GM12878 (cell line): ENCODE data around the gene SLC22A4.

ENCODE experiments used
- ATF2 ChIP-seq: IDR thresholded peaks from 2 replicates; pipeline ENCODE4 v1.6.1; 2012; ENCODE audit warnings: low read length, inconsistent platforms
- CREM ChIP-seq: IDR thresholded peaks from 2 replicates; pipeline ENCODE4 v1.6.1; 2014; ENCODE audit warnings: antibody characterized with exemption, low read depth
- HDAC2 ChIP-seq: fragments of 200-600 bp; sonication (generic); IDR thresholded peaks from 2 replicates; pipeline ENCODE4 v1.6.1; 2017
- HDGF ChIP-seq: fragments of 450-650 bp; IDR thresholded peaks from 2 replicates; pipeline ENCODE4 v1.6.1; 2016; ENCODE audit warnings: antibody characterized with exemption
- POLR2A ChIP-seq: IDR thresholded peaks from 2 replicates; pipeline ENCODE4 v1.6.1; 2011; ENCODE audit warnings: low read depth, mild to moderate bottlenecking, low read length
- RAD21 ChIP-seq: IDR thresholded peaks from 2 replicates; pipeline ENCODE4 v1.6.1; 2011; ENCODE audit warnings: mild to moderate bottlenecking, low read depth, low read length, moderate library complexity; ENCODE audit not compliant: insufficient read depth
- SUZ12 ChIP-seq: fragments of 200-600 bp; sonication (generic); IDR thresholded peaks from one replicate; pipeline ENCODE4 v1.6.1; 2018; ENCODE audit warnings: antibody characterized with exemption, mild to moderate bottlenecking; ENCODE audit not compliant: unreplicated experiment
- TF ChIP-seq, protein P1 (sequence below), 3 experiments: IDR thresholded peaks in 2 of 3; conservative IDR thresholded peaks in 1 of 3; 2 replicates each; pipeline ENCODE4 v1.5.1; 2011; ENCODE audit warnings: low read depth in 3 of 3, low read length in 3 of 3, mild to moderate bottlenecking in 3 of 3, control low read depth in 2 of 3, moderate library complexity in 2 of 3, inconsistent platforms in 1 of 3, mixed read lengths in 1 of 3; ENCODE audit not compliant: control insufficient read depth in 2 of 3, insufficient read depth in 1 of 3; ENCODE audit errors: extremely low read depth in 1 of 3
- TF ChIP-seq, protein P2 (sequence below): fragments of 450-650 bp; conservative IDR thresholded peaks from 2 replicates; pipeline ENCODE4 v1.6.1; 2017; ENCODE audit warnings: mild to moderate bottlenecking, moderate library complexity
- TF ChIP-seq, protein P3 (sequence below): IDR thresholded peaks from 2 replicates; pipeline ENCODE4 v1.6.1; 2012; ENCODE audit warnings: mild to moderate bottlenecking, low read depth, low read length

- TF ChIP-seq, protein P1, sequence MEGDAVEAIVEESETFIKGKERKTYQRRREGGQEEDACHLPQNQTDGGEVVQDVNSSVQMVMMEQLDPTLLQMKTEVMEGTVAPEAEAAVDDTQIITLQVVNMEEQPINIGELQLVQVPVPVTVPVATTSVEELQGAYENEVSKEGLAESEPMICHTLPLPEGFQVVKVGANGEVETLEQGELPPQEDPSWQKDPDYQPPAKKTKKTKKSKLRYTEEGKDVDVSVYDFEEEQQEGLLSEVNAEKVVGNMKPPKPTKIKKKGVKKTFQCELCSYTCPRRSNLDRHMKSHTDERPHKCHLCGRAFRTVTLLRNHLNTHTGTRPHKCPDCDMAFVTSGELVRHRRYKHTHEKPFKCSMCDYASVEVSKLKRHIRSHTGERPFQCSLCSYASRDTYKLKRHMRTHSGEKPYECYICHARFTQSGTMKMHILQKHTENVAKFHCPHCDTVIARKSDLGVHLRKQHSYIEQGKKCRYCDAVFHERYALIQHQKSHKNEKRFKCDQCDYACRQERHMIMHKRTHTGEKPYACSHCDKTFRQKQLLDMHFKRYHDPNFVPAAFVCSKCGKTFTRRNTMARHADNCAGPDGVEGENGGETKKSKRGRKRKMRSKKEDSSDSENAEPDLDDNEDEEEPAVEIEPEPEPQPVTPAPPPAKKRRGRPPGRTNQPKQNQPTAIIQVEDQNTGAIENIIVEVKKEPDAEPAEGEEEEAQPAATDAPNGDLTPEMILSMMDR (IDR thresholded peaks at IDR 0.05 in 2 of 3, conservative IDR thresholded peaks at IDR 0.05 in 1 of 3; ENCODE audit: control insufficient read depth in 2 of 3, extremely low read depth in 1 of 3, insufficient read depth in 1 of 3, low read depth in 3 of 3, low read length in 3 of 3) = no peak
- TF ChIP-seq HDGF = no peak
- no peak for TF ChIP-seq ATF2
- TF ChIP-seq SUZ12 = no peak
- TF ChIP-seq RAD21 = no peak
- TF ChIP-seq CREM = no peak
- TF ChIP-seq HDAC2 = no peak
- TF ChIP-seq, protein P2, sequence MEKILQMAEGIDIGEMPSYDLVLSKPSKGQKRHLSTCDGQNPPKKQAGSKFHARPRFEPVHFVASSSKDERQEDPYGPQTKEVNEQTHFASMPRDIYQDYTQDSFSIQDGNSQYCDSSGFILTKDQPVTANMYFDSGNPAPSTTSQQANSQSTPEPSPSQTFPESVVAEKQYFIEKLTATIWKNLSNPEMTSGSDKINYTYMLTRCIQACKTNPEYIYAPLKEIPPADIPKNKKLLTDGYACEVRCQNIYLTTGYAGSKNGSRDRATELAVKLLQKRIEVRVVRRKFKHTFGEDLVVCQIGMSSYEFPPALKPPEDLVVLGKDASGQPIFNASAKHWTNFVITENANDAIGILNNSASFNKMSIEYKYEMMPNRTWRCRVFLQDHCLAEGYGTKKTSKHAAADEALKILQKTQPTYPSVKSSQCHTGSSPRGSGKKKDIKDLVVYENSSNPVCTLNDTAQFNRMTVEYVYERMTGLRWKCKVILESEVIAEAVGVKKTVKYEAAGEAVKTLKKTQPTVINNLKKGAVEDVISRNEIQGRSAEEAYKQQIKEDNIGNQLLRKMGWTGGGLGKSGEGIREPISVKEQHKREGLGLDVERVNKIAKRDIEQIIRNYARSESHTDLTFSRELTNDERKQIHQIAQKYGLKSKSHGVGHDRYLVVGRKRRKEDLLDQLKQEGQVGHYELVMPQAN = no peak
- no peak for TF ChIP-seq POLR2A
- TF ChIP-seq, protein P3, sequence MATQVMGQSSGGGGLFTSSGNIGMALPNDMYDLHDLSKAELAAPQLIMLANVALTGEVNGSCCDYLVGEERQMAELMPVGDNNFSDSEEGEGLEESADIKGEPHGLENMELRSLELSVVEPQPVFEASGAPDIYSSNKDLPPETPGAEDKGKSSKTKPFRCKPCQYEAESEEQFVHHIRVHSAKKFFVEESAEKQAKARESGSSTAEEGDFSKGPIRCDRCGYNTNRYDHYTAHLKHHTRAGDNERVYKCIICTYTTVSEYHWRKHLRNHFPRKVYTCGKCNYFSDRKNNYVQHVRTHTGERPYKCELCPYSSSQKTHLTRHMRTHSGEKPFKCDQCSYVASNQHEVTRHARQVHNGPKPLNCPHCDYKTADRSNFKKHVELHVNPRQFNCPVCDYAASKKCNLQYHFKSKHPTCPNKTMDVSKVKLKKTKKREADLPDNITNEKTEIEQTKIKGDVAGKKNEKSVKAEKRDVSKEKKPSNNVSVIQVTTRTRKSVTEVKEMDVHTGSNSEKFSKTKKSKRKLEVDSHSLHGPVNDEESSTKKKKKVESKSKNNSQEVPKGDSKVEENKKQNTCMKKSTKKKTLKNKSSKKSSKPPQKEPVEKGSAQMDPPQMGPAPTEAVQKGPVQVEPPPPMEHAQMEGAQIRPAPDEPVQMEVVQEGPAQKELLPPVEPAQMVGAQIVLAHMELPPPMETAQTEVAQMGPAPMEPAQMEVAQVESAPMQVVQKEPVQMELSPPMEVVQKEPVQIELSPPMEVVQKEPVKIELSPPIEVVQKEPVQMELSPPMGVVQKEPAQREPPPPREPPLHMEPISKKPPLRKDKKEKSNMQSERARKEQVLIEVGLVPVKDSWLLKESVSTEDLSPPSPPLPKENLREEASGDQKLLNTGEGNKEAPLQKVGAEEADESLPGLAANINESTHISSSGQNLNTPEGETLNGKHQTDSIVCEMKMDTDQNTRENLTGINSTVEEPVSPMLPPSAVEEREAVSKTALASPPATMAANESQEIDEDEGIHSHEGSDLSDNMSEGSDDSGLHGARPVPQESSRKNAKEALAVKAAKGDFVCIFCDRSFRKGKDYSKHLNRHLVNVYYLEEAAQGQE = no peak
Observed at GRCh38 chr5:132299917-132300316, 5.7 kb downstream of the SLC22A4 start.
